Measurements from ENCODE around the gene VSTM2B.
"Not testable (repeated sequence)": the region's sequence is repeated elsewhere in the genome, so short reads cannot be mapped to it uniquely, and the experiment has no call there.

Gene VSTM2B

GRCh38 chr19:29482855-29483640, 42.7 kb upstream of the VSTM2B start:
- no peak overlapping the region for H3K4me3 ChIP-seq (ENCODE audit: control insufficient read depth, low read depth, low read length)
- no peak for TF ChIP-seq CTCF (conservative IDR thresholded peaks at IDR 0.05; ENCODE audit: control insufficient read depth, insufficient read depth, low read depth, low read length)
- no peak for DNase-seq (ENCODE audit: low read depth)

- no peak for TF ChIP-seq CTCF (conservative IDR thresholded peaks at IDR 0.05; ENCODE audit: control insufficient read depth, insufficient read depth, low read depth, low read length)
- DNase-seq (ENCODE audit: low read depth), result no peak
These were observed 42.2 kb upstream of the VSTM2B start for GRCh38 chr19:29483641-29483920.

GRCh38 chr19:29483944-29484581, 41.7 kb upstream of the VSTM2B start:
- TF ChIP-seq CTCF (conservative IDR thresholded peaks at IDR 0.05; ENCODE audit: control insufficient read depth, insufficient read depth, low read depth, low read length), result no peak
- DNase-seq (ENCODE audit: low read depth), result no peak

More at GRCh38 chr19:29483641-29483920, 42.2 kb upstream of the VSTM2B start:
- H3K4me3 ChIP-seq (ENCODE audit: control insufficient read depth, low read depth, low read length), result no peak overlapping the region

GRCh38 chr19:29484876-29485275, 40.9 kb upstream of the VSTM2B start:
- TF ChIP-seq CTCF (conservative IDR thresholded peaks at IDR 0.05; ENCODE audit: control insufficient read depth, insufficient read depth, low read depth, low read length), result no peak
- no peak for DNase-seq (ENCODE audit: low read depth)
- H3K4me3 ChIP-seq (ENCODE audit: control insufficient read depth, low read depth, low read length), result no peak overlapping the region

More at GRCh38 chr19:29483944-29484581, 41.7 kb upstream of the VSTM2B start:
- H3K4me3 ChIP-seq (ENCODE audit: control insufficient read depth, low read depth, low read length), result no peak overlapping the region

GRCh38 chr19:29485293-29485692, 40.5 kb upstream of the VSTM2B start:
- no peak for DNase-seq (ENCODE audit: low read depth)
- TF ChIP-seq CTCF (conservative IDR thresholded peaks at IDR 0.05; ENCODE audit: control insufficient read depth, insufficient read depth, low read depth, low read length), result no peak
- H3K4me3 ChIP-seq (ENCODE audit: control insufficient read depth, low read depth, low read length), result no peak overlapping the region

- DNase-seq (ENCODE audit: low read depth); H3K4me3 ChIP-seq (ENCODE audit: control insufficient read depth, low read depth, low read length): not testable (repeated sequence)
These were observed 38.8 kb upstream of the VSTM2B start for GRCh38 chr19:29486961-29487360.

- H3K4me3 ChIP-seq (ENCODE audit: control insufficient read depth, low read depth, low read length), result no peak overlapping the region
- DNase-seq (ENCODE audit: low read depth), result no peak
- no peak for TF ChIP-seq CTCF (conservative IDR thresholded peaks at IDR 0.05; ENCODE audit: control insufficient read depth, insufficient read depth, low read depth, low read length)
These were observed 38.4 kb upstream of the VSTM2B start for GRCh38 chr19:29487432-29487831.
